A673 (cell line): ENCODE data around the gene CD37.

Experiments used
- CTCF ChIP-seq: fragments of 300-800, 200-600 bp; sonication (generic); conservative IDR thresholded peaks from 2 replicates; pipeline ENCODE4 v1.5.1; 2017; ENCODE audit warnings: low read depth, mild to moderate bottlenecking, antibody characterized with exemption, low read length, moderate library complexity, mixed read lengths
- EZH2 ChIP-seq: fragments of 200-600 bp; sonication (generic); IDR thresholded peaks from 2 replicates; pipeline ENCODE4 v1.6.1; 2017; ENCODE audit warnings: borderline replicate concordance, low read depth, mild to moderate bottlenecking, mixed read lengths, antibody characterized with exemption, low read length; ENCODE audit not compliant: poor library complexity, severe bottlenecking

- TF ChIP-seq CTCF: 0 out of 2 replicates have a peak, but pooled peaks have one; percentile 31
- no peak for TF ChIP-seq EZH2
Measured at GRCh38 chr19:49347835-49348234, 12.6 kb downstream of the CD37 start.
